Measurements from ENCODE around the gene SOX10. TPM values are rescaled to one million over a fixed set of nuclear protein-coding genes. Genes with fewer than 3 reads are reported as not detected.
A peak's percentile ranks its signal among the peaks of the same experiment; 100 is the strongest.

SOX10 gene
- total and polyA plus RNA-seq, 2 of the 4 experiments (the other 2 are of a cell fraction) = not detected

GRCh38 chr22:38017939-38018885 lies 33.9 kb upstream of the SOX10 start:
- intact Hi-C loops (cut with micrococcal nuclease) = no loop called here
- H3K27ac ChIP-seq (ENCODE audit: insufficient read depth, low read length) = no peak overlapping the region
- peak overlapping the region; percentile 45; the same call in 1 of the 2 replicates for H2AK5ac ChIP-seq (ENCODE audit: low read depth, low read length)
- H2BK120ac ChIP-seq (ENCODE audit: low read depth, low read length) = no peak overlapping the region
- no peak overlapping the region for H3K56ac ChIP-seq (ENCODE audit: extremely low read depth, insufficient read depth, low read length)
- 98% methylated on average over 8 of the region's 12 CpGs; no CpG with 5 or more reads in 1 of the 2 experiments for WGBS, 2 experiments (ENCODE audit: extremely low coverage in 2 of 2, insufficient read length in 1 of 2)
- peak overlapping the region in 1 of 2 experiments; percentile 77; a peak in 1 of 4 replicates for H4K8ac ChIP-seq (ENCODE audit: low read depth in 2 of 2, low read length in 2 of 2)
- H3K4me2 ChIP-seq (ENCODE audit: low read depth, low read length) = no peak overlapping the region
- H3K36me3 ChIP-seq (ENCODE audit: control insufficient read depth, insufficient read depth, low read length) = no peaks in the 10 kb centered on the region
- no peak overlapping the region for H4K5ac ChIP-seq (ENCODE audit: low read depth, low read length)
- peaks cover 2% of the 10 kb centered on the region for H3K27me3 ChIP-seq (ENCODE audit: control insufficient read depth, insufficient read depth, low read length)
- POLR2A ChIA-PET (ENCODE audit: unreplicated experiment) = no interaction called here
- H3K18ac ChIP-seq (ENCODE audit: low read depth, low read length) = no peak overlapping the region
- H2AFZ ChIP-seq (replicated peaks; ENCODE audit: low read length, poor library complexity) = peak overlapping the region; percentile 49
- BruUV-seq (replicated peaks) = no TSS peak
- H3K9me3 ChIP-seq (ENCODE audit: control insufficient read depth, insufficient read depth, low read length) = no peaks in the 10 kb centered on the region
- H3K4me1 ChIP-seq (ENCODE audit: control insufficient read depth, insufficient read depth, low read length) = peaks cover 9% of the 10 kb centered on the region
- DNase-seq = no peak
- H3K4ac ChIP-seq (ENCODE audit: low read depth, low read length) = no peak overlapping the region
- H2AK9ac ChIP-seq (replicated peaks; ENCODE audit: low read depth, low read length, poor library complexity) = peak overlapping the region; percentile 7
- no peaks in the 10 kb centered on the region for H3K79me1 ChIP-seq (ENCODE audit: low read depth in 1 of 2, low read length in 2 of 2)
- H2BK15ac ChIP-seq (ENCODE audit: low read depth, low read length) = no peak overlapping the region
- H3K23ac ChIP-seq (ENCODE audit: low read depth, low read length) = no peak overlapping the region
- H4K20me1 ChIP-seq (ENCODE audit: insufficient read depth, low read length) = no peaks in the 10 kb centered on the region
- no peak overlapping the region for H4K91ac ChIP-seq (ENCODE audit: insufficient read depth, low read depth, low read length)
- no peaks in the 10 kb centered on the region for H3K9me1 ChIP-seq (ENCODE audit: insufficient read depth, low read length)
- no peak overlapping the region for H3K4me3 ChIP-seq (ENCODE audit: insufficient read depth, low read depth, low read length)
- in situ Hi-C loops (cut with MboI; ENCODE audit: low sequenced_read_pairs) = no loop called here
- peak overlapping the region; percentile 14; the same call in 1 of the 2 replicates for H2BK20ac ChIP-seq (ENCODE audit: low read depth, low read length)
- no peak overlapping the region for H2BK5ac ChIP-seq (ENCODE audit: low read depth, low read length, poor library complexity, severe bottlenecking)
- H3K9ac ChIP-seq (ENCODE audit: low read depth, low read length) = no peak overlapping the region
- CTCF ChIA-PET = no interaction called here
- no peak overlapping the region for H3K14ac ChIP-seq (replicated peaks; ENCODE audit: low read depth, low read length)
- dilution Hi-C loops (cut with HindIII; ENCODE audit: low sequenced_read_pairs, unreplicated experiment) = no loop called here
- no peak for ATAC-seq (ENCODE audit: low read depth)
- TF ChIP-seq MAFK (IDR thresholded peaks at IDR 0.05; ENCODE audit: low read depth, low read length) (no peak), BHLHE40 (IDR thresholded peaks at IDR 0.05; ENCODE audit: low read depth, low read length) (no peak), CEBPB (IDR thresholded peaks at IDR 0.05; ENCODE audit: low read depth, low read length) (no peak), RCOR1 (IDR thresholded peaks at IDR 0.05; ENCODE audit: insufficient replicate concordance, low read length) (no peak), MXI1 (IDR thresholded peaks at IDR 0.05; ENCODE audit: borderline replicate concordance, low read depth, low read length) (no peak), CTCF (conservative IDR thresholded peaks at IDR 0.05; ENCODE audit: low read depth, low read length) (no peak), USF2 (IDR thresholded peaks at IDR 0.05; ENCODE audit: low read depth, low read length) (no peak), MAZ (IDR thresholded peaks at IDR 0.05; ENCODE audit: borderline replicate concordance, low read depth, low read length) (no peak), SMC3 (IDR thresholded peaks at IDR 0.05; ENCODE audit: low read depth, low read length) (no peak), RFX5 (IDR thresholded peaks at IDR 0.05; ENCODE audit: low read depth, low read length) (no peak), RAD21 (IDR thresholded peaks at IDR 0.05; ENCODE audit: low read length) (no peak), POLR2A (IDR thresholded peaks at IDR 0.05; ENCODE audit: low read depth, low read length) (no peak), FOS (IDR thresholded peaks at IDR 0.05; ENCODE audit: low read depth, low read length) (no peak)
- TF ChIP-seq, protein P1, sequence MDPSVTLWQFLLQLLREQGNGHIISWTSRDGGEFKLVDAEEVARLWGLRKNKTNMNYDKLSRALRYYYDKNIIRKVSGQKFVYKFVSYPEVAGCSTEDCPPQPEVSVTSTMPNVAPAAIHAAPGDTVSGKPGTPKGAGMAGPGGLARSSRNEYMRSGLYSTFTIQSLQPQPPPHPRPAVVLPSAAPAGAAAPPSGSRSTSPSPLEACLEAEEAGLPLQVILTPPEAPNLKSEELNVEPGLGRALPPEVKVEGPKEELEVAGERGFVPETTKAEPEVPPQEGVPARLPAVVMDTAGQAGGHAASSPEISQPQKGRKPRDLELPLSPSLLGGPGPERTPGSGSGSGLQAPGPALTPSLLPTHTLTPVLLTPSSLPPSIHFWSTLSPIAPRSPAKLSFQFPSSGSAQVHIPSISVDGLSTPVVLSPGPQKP (IDR thresholded peaks at IDR 0.05; ENCODE audit: borderline replicate concordance, low read depth, low read length) = no peak
